ENCODE measurements around the gene HLA-DMB.

HLA-DMB gene

DNA sequence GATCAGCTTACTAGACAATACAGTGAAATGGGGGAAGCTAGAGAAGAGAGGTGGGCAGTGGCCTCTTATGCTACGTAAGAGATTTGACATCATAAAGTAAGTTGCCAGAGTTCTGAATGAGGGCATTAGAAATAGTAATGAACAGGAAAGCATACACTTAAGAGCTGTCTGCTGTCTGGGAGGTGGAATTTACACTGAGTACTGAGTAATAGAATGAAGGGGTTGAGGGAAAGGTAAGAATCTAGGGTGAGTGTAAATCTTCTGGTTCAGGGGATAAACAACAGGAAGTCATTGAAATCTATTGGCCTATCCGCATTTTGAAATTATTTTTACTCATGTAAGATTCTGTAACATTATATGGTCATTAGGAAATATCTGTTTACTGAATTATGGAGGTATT lies 35.8 kb downstream of the HLA-DMB start:
- no peak for TF ChIP-seq JUND (IDR thresholded peaks at IDR 0.05; ENCODE audit: low read depth)
- DNase-seq (ENCODE audit: low read depth in 1 of 2, low spot score in 1 of 2), result no peak
- in situ Hi-C loops (cut with HindIII; ENCODE audit: low pct_unique_long_range_greater_than_20kb, low sequenced_read_pairs), result no loop called here

GRCh38 chr6:32903952-32904351 lies 36.9 kb downstream of the HLA-DMB start:
- no peak for DNase-seq (ENCODE audit: low read depth in 1 of 2, low spot score in 1 of 2)
- no peak for TF ChIP-seq JUND (IDR thresholded peaks at IDR 0.05; ENCODE audit: low read depth)
- in situ Hi-C loops (cut with HindIII; ENCODE audit: low pct_unique_long_range_greater_than_20kb, low sequenced_read_pairs), result no loop called here

GRCh38 chr6:32895006-32895345 lies 45.9 kb downstream of the HLA-DMB start:
- in situ Hi-C loops (cut with HindIII; ENCODE audit: low pct_unique_long_range_greater_than_20kb, low sequenced_read_pairs), result no loop called here
- TF ChIP-seq JUND (IDR thresholded peaks at IDR 0.05; ENCODE audit: low read depth), result no peak
- DNase-seq (ENCODE audit: low read depth in 1 of 2, low spot score in 1 of 2), result no peak

GRCh38 chr6:32894085-32895005 lies 46.5 kb downstream of the HLA-DMB start:
- TF ChIP-seq JUND (IDR thresholded peaks at IDR 0.05; ENCODE audit: low read depth), result no peak
- DNase-seq (ENCODE audit: low read depth in 1 of 2, low spot score in 1 of 2), result peak; percentile 95 to 96
- in situ Hi-C loops (cut with HindIII; ENCODE audit: low pct_unique_long_range_greater_than_20kb, low sequenced_read_pairs), result no loop called here

DNA sequence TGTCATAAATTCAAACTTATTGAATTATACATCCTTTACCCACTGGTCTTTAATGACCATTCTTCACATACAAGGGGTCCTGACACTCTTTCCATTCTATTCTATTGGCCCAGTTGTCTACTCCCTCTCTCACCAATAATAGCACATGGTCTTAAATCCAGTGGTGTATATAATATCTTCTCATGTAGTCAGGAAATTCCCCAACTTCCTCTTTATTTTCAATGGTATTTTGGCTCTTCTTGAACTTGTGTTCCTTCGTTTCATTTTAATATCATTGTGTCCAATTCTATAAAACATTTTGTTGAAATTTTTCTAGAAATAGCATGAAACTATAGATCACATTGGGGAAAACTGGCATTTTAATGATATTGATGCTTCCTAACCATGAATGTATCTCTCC lies 50.0 kb downstream of the HLA-DMB start:
- no peak for TF ChIP-seq JUND (IDR thresholded peaks at IDR 0.05; ENCODE audit: low read depth)
- in situ Hi-C loops (cut with HindIII; ENCODE audit: low pct_unique_long_range_greater_than_20kb, low sequenced_read_pairs), result no loop called here
- no peak for DNase-seq (ENCODE audit: low read depth in 1 of 2, low spot score in 1 of 2)

DNA sequence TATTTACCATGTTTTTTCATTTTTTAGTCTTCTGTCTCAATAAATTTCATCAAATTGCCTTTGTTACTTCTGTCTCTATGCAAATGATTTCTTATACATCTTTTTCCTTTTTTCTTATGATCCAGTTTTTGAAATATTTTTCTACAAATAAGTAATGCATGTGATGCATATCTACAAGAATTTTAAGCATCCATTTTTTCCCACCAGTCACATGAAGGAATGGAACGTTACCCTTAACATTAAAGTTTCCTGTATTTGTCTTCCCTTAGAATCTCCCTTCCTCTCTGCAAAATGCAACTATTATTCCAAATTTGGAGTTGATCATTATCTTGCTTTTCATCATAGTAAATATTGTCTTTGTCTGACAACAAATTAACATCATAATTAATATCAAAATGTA lies 51.3 kb downstream of the HLA-DMB start:
- TF ChIP-seq JUND (IDR thresholded peaks at IDR 0.05; ENCODE audit: low read depth), result no peak
- in situ Hi-C loops (cut with HindIII; ENCODE audit: low pct_unique_long_range_greater_than_20kb, low sequenced_read_pairs), result no loop called here
- no peak for DNase-seq (ENCODE audit: low read depth in 1 of 2, low spot score in 1 of 2)

DNA sequence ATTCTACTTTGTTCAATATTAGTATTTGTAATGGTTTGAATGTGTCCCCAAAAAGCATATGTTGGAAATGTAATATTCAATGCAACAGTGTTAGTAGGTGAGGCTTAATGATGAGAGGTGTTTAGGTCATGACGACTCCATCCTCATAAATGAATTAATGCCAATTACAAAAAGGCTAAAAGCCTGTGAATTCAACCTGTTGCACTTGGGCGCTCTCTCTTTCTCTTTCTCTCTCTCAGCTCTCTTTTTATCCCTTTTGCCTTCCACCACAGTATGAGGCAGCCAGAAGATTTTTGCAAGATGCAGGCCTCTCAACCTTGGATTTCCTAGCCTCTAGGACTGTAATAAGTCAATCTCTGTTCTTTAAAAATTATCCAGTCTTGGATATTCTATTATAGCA lies 52.3 kb downstream of the HLA-DMB start:
- no peak for DNase-seq (ENCODE audit: low read depth in 1 of 2, low spot score in 1 of 2)
- in situ Hi-C loops (cut with HindIII; ENCODE audit: low pct_unique_long_range_greater_than_20kb, low sequenced_read_pairs), result no loop called here
- TF ChIP-seq JUND (IDR thresholded peaks at IDR 0.05; ENCODE audit: low read depth), result no peak

DNA sequence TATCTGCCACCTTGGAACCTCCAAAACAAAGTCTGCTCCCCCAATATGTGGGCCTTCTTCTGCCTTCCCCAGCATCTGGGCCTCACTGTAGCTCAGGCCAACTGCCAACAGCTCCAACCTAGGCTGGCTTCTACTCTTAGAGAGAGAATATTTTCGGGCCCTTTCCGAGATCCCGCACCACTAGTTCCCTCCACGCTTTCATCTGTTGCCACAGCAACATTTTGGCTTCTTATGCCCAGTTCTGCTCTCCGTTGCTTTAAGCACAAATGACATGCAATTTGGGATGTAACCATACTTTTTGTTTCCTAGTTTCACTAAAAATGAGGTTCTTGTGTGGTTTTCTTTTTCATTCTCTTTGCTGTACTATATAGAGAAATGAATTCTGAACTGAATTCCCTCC lies 53.2 kb downstream of the HLA-DMB start:
- no peak for TF ChIP-seq JUND (IDR thresholded peaks at IDR 0.05; ENCODE audit: low read depth)
- DNase-seq (ENCODE audit: low read depth in 1 of 2, low spot score in 1 of 2), result no peak
- in situ Hi-C loops (cut with HindIII; ENCODE audit: low pct_unique_long_range_greater_than_20kb, low sequenced_read_pairs), result no loop called here

- no peak for TF ChIP-seq JUND (IDR thresholded peaks at IDR 0.05; ENCODE audit: low read depth)
- in situ Hi-C loops (cut with HindIII; ENCODE audit: low pct_unique_long_range_greater_than_20kb, low sequenced_read_pairs), result no loop called here
- peak in 1 of 2 experiments; percentile 48 for DNase-seq (ENCODE audit: low read depth in 1 of 2, low spot score in 1 of 2)
Measured at GRCh38 chr6:32886681-32887383, 54.0 kb downstream of the HLA-DMB start.

DNA sequence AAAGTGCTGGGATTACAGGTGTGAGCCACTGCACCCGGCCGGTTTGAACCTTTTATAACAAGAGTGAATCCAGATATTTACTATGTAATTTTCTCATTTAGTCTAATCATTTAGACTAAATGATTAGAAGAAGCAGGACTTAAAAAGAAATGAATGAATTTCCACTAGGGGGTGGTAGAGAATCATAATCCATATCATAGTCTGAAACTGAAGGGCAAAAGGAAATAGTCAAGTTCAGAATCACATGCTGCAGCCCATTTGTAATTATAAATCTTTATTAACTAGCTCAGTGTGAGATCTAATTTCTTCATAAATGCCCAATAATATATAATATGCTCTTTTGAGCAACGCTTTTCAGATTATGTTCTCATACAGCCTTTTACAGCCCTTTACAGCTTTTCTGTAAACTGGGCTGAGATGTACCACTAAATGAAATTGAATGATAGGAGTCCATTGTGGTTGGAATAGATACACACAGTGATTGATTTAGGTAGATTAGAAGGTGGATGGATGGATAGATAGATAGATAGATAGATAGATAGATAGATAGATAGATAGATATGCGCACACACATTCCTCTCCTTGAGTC lies 55.0 kb downstream of the HLA-DMB start:
- in situ Hi-C loops (cut with HindIII; ENCODE audit: low pct_unique_long_range_greater_than_20kb, low sequenced_read_pairs), result no loop called here

More for the DNA sequence above, 55.0 kb downstream of the HLA-DMB start:
- TF ChIP-seq JUND (IDR thresholded peaks at IDR 0.05; ENCODE audit: low read depth), result no peak
- peak; percentile 29 to 79 for DNase-seq (ENCODE audit: low read depth in 1 of 2, low spot score in 1 of 2)

Data from T47D (cell line).